Activated CD4-positive, alpha-beta T cell treated with anti-CD3 and anti-CD28 coated beads for 1 hour (primary cell): Measurements from ENCODE around the gene YPEL2.
A peak's percentile ranks its signal among the peaks of the same experiment; 100 is the strongest.

Source experiments
- DNase-seq: peaks from one replicate; pipeline ENCODE4 v3.0.0-alpha.2; 2020

The YPEL2 gene

DNA sequence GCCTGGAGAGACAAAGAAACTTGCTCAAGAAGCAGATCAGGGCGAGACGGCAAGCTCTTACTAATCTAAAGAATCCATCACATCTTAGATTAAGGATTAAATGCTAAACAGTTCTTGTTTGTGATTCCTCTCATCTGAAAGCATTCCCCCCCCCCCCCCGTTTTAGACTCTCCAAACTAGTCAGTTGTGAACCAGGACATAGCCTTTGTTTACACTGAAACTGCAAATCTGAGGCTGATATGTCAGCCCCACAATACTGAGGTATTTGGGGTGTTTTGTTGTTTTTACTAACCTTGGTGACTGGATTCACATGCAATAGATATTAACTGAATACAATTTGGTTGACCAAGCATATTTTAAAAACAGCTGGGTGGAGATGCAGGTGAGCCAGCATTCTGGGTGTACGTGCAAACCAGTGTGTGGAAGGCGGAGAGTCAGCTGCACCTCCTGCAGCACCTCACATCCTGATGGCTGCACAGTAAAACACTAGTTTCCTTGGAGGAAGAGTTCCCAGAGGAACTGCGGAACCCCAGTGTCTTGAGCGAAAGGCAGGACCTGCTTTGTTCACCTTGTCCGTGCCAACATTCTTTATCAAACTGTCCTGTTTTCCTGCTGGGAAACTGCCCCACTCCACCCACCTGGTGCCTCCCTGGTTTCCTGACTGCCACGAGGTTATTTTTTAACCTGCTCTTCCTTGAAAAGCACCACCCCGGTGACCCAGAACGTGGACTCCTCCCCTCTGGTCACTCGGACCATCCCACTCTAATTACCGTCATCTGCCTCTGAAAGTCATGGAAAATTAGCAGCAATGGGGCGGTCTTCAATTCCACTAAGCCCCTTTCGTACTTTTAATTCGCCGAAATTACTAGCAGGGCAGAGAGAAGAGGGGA lies 1.2 kb upstream of the YPEL2 start:
- DNase-seq, result no peak

DNA sequence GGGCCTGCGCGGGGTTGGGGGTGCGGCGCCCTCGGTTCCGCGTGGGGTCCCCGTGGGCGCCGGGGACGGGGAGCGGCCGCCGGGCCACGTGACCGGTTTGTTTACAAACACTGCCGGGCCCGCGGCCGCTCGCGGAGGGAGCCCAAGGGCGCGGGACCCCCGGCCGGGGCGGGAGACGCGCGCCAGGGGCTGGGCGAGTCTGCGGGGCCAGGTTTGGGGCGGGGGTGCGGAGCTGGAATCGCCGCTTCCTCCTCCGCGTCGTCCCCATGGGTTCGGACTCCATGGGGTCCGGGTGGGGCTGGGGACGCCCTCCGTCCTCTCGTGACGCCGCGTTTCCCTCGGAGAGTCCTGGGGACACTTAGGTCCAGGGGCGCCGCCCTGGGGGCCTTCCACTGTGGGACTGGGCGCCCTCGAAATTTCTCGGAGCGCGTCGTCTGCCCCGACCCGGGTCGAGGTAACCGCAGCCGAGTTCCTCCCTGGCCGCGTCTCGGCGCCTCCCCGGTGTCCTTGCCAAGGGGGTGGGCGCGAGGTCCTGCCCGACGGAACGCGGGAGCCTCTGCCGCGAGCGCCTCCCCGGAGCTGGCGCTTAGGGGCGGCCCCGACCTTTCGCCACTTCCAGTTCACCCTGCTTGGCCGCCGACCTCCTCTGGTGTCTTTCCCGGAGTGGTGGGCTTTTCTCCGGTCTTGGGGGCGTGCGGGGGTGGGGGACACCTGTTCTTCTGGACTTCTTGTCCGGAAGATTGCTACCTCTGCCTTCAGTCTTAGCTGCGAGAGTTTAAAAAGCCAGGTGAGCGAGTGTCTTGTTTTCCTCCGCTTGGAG lies 684 bp downstream of the YPEL2 start:
- DNase-seq, result peak; percentile 10

DNA sequence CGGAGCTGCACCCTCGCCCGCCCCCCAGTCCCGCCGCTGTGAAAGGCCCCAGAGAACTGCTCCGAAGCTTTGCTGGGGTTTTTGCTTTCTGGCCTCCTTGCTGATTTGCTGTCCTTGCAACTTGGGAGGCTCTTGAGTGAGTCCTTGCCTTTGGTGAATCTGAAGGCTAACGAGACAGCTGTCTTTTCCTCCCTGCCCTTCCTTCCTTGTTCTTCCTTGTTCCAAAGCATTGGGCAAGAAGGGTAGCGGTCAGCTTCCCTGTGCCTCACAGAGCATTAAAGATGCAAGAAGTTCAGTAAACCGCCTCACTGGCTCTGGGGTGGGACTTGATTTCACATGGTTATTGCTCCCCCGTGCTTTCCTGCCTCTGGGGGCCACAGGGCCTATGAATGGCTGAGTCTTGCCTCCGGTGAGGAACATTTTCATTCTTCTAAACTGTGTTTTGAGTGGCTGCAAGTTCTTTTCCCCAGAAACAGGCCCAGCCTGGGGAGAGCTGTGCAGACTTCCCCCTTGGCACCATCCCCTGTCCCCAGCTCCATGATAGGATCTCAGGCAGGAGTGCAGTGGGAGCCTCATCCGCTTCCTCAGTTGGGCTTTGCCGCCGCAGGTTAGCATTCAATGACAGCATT lies 1.4 kb downstream of the YPEL2 start:
- no peak for DNase-seq

DNA sequence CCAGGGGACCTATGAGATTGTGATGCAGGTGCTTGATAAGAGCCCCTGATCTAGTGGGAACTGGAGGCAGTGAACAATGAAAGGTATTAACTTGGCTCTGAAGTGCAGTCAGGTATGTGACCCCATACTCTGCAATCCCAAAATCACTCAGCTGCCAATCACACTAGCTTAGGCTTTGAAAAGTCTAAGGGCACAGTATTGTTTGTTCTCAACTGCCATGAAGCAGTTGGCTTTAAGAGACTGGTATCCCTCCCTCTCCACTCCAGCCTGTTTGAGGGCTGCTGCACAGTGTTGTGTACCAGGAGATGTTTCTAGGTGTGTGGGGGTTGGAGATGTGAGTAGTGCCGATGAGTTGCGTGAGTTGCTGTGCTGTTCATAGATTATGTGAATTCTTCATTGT lies 2.4 kb downstream of the YPEL2 start:
- no peak for DNase-seq

DNA sequence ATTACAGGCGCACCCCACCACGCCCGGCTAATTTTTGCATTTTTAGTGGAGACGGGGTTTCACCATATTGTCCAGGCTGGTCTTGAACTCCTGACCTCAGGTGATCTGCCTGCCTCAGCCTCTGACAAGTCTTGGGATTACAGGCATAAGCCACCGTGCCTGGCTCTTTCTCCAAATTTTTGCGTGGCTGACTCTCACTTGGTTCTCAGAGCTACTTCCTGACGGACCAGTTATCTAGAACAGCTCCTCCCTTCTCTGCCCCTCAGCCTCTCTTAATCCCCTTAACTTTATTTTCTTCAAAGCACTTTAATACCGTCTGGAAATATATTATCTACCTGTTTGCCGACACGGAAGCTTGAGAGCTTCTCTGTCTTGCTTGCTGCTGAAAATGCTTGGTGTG lies 4.2 kb downstream of the YPEL2 start:
- DNase-seq, result no peak

DNA sequence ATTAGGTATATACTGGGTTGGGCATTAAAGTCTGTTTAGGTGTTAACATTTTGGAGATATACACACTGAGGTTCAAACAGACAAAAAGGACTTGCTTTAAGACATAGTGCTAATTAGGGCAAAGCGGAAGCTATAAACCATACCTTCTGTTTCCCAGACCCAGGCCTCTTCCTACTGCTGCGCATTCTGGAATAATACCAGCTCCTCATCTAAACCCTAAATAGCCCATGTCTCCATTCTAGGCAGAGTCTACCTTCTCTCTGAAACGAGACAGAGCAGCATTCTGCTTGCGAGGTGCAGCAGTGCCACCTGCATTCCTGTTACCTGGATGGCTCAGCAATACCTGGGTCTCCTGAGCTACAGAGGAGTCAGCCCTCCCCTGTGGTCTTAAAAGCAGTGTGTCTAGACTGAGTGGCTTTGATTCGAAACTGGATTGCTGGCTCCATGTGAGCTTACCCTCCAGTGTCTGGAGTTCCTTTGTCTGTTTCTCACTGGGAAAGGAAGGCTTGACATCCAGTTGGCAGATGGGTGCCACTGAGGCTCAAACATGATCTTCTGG lies 6.4 kb downstream of the YPEL2 start:
- DNase-seq, result no peak

DNA sequence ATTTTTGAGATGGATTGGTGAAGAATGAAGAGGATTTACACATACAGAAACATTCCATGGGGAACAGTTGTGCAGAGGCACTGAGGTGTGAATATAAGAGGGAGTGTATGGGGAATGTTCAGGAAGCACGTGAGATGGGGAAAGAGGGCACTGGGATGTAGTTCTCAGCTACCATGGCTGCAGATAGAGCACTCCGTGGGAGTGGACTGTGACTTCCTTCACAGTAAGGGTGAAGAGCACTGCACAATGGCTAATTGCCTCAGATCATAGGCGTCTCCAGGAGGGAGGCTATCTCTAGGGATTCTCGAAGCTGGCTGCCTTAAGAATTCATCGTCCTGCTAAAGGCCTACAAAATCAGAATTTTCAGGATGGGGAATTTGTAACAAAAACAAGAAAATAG lies 7.0 kb downstream of the YPEL2 start:
- no peak for DNase-seq

DNA sequence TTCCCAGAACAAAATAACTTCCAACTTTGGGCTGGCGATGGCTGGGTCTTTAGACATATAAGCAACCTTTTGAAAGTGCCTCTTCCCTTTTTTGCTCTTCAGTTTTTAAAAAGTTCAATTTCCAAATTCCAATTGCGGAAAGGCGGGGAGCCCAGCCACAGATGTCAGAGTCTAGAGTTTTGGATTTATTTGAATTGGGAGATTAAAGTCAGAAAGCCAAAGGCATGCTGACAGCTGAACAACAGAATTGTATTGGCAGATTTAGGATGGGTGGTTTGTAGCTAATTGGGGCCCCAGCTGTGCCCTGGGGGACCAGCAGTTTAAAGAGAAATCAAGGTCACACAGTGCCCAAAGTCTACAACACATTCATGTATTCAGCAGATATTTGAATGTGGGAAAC lies 10.5 kb downstream of the YPEL2 start:
- no peak for DNase-seq

DNA sequence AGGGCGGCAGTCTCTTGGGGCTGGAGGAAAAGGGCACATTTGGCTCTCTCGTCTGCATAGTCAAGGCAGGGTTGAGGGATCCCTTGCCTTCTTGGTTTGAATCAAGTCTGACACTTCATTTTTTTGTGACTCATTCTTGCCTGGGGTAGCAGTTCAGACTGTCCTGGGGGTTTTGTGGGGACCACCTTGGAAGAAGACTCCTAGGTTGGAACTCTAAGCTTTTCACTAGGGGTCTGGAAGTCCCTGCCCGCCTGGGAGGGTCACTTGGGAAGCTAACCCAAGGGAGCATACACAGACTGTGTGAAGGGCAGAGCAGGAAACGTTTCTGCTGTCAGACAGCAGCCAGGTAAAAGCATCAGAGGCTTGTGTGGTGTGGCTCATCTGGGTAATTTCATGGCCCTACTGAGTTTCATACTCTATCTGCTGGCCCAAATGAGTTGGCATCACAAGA lies 11.3 kb downstream of the YPEL2 start:
- no peak for DNase-seq

DNA sequence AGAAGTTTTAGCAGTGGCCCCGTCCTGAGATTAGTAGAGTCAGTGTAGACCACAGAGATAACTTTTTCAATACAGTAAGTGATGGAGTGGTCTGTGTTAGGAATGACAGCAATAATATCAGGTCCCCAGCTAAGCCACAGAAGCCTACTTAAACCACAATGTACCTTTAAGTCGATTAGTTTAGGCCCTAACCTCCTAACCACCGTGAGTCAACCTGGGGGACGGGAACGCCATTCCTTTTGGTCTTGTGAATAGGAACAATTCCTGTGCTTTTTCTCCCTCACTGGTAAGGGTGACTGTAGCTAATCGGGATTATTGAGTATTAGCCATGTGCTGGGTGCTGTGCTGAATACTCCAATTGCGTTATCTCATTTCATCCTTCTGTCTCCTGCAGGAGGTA lies 14.0 kb downstream of the YPEL2 start:
- DNase-seq, result no peak

DNA sequence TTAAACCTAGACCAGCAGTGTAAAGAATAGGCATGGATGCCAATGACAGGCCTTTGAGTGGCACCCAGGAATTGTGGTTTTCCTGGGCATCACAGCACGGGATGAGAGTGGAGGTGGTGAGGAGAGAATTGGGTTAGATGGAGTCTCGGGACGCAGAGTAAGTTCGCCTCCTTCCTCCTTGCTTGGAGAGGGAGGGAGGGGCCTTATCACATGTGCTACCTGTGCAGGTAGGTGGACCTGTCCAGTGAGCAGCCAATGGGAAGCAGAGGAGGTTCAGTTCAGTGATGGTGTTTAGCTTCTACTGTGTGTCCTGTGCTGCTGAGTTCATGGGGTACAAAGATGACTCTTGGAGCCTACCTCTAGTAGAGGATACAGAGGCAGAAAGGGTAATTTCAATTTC lies 14.9 kb downstream of the YPEL2 start:
- DNase-seq, result no peak

DNA sequence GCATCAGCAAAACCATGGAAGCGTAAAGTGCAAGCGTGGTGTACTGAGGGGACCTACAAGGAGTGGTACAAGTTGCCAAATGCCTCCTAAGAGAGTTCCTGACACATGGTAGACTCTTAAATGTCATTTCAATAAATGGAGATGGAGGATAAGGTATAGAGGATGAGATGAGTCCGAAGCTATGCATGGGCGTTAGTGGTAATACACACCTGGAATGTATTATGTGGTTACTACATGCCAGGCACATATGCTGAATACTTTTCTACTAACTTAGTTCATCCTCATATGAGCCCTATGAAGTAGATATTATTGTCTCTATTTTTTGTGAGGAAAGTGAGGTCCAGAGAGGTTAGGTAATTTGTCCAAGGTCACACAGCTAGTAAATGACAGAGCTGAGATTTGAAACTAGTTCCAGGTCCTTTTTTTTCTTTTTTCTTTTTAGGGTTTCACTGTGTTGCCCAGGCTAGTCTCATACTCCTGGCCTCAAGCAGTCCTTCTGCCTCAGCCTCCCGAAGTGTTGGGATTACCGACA lies 15.5 kb downstream of the YPEL2 start:
- DNase-seq, result no peak

DNA sequence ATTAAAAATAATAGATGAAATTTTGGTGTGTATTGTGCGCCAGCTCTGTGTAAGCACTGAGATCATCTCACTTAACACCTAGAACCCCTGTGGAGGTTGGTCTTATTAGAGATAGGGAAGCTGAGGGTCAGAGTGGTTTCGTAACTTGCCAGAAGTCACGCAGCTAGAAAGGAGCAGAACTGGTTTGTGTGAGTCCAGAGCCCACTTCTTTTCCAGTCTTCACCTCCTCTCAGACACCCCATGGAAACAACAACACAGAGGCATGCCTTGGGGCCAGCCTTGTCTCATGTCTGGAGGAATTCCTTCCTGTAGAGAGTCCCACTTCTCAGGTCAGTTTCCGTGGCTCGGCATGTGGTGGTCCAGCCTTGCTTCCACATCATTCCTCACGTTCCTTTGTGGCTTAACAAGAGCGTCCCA lies 16.5 kb downstream of the YPEL2 start:
- DNase-seq, result no peak

DNA sequence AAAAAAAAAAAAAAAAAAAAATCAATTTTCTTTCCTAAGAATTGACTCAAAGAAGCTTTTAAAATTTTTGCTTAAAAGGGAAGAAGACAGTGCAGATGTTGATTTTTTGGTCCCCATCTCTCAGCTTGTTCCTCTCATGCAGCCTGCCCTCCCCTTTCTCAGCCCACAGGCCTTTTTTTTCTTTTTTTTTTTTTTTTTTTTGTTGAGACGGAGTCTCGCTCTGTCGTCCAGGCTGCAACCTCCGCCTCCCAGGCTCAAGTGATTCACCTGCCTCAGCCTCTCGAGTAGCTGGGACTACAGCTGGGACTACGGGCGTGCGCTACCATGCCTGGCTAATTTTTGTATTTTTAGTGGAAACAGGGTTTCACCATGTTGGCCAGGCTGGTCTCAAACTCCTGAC lies 17.7 kb downstream of the YPEL2 start:
- DNase-seq, result no peak

DNA sequence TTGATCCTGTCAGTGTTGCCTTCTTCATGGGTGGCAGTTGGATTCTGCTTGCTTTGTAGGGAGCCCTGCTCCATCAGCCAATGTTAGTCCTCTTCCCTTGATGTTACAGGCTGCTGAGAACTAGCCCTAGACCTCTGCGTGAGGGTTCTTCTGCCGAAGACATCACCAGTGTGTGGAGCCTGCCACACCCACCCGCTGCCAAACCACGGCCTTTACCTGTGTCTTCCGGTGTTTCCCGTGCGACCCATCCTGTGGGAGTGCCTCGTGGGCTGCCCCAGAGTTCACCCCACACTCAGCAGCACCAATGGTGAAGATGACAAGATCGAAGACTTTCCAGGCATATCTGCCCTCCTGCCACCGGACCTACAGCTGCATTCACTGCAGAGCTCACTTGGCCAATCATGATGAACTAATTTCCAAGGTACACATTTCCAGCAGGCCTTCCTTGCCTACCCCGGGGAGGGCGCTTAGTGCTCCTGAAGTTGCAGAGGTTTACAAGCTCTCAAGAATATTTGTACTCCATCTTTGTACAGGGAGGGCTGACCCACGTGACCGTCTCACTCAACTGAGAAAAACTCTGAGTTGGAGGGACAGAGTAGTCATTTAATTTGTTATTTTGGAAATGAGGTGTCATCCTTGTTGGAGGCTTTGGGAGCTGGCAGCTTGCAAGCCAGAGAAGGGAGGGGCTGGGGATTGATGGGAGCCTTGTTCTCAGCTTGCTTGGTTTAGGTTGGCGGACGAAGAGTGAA lies 21.8 kb downstream of the YPEL2 start:
- DNase-seq, result no peak

DNA sequence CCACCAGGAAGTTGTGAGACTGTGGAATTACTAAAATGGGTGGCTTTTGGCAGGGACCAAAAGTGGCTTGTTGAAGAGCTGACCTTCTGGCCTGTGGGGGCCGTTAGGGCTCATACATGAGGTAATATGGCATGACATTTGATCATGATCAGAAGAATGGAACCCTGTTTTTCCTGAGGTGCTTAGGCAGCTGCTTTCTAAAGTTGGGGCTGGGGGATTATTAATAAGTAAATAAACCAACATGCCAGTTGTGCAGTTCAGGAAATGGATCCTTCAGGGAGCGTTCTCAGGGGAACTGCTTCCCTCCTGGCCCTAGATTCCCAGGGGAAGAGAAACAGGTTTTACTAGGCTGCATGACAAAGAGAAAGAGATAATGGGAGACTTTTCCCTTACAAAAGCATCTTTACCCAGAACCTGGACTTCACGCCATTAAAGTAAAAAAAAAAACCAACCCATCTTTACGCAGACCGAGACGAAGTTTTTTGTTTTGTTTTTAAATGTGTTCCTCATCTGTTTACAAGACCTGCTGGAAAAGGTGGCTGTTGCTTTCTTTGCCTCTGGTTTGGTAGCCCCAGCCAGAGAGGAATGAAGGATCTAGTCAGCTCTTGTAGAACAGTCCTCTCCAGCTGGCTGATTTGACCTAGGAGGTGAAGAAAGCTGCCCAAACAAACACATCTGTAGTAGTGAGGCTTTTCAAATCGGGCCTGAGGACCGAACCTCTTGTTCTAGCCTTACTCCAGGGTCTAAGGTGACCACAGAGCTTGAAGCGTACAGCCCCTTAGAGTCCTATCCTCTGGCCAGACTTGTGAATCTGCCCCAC lies 22.7 kb downstream of the YPEL2 start:
- DNase-seq, result no peak

DNA sequence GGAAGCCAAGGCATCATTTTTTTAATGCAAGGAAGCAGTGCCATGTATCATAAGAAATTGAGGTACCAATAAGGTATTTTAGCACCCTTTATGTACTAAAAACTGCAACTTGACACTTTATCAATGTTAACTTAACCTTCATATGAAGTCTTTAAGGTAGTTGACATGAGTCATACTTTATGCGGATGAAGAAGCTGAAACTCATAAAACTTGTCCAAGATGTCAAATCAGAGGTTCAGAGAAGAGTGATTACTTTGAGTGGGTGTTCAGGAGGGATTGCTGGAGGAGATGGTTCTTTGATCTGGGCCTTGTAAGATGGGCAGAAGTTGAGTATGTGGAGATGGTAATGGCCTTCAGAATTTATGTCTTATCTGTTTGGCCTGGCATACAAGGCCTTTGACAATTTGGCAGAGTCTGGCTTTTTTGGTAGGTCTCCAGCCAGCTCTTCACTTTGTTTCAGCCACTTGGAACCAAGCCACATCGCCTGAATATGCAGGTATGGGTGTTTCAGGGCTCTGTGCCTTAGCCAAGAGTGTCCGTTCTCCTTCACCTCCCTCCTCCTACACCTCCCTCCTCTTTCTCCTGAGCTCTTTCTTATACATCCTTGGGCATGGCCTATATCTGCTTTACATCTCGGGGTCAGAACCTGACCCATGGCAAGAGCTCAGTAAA lies 23.7 kb downstream of the YPEL2 start:
- no peak for DNase-seq

DNA sequence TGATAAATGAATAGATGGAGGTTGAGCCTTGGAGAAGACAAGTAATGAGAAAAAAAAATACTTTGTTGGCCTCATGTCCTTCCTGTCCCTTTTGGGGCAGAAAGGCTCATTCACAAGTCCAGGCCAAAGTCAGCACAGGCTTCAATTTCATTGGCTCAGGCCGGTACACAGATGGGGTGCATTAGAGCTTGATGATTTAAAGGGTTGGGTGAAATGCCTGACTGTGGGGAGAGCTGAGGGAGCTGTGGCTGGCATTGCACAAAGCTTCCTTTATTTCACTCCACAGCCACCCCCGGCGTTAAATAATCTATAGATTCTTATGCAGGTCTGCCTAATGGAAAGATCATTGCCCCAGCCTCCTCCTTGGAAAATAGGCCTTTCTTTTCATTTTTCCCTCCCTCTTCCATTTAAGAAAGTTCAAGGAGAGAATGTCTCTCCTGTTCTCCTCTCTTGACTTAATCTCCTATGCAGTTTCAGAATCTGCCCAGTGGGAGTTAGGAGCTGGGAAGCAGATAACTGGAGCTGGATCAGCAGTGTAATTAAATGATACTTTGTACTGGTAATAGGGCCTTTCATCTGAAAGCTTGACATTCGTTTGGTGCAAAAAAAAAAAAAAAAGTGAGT lies 24.4 kb downstream of the YPEL2 start:
- no peak for DNase-seq

DNA sequence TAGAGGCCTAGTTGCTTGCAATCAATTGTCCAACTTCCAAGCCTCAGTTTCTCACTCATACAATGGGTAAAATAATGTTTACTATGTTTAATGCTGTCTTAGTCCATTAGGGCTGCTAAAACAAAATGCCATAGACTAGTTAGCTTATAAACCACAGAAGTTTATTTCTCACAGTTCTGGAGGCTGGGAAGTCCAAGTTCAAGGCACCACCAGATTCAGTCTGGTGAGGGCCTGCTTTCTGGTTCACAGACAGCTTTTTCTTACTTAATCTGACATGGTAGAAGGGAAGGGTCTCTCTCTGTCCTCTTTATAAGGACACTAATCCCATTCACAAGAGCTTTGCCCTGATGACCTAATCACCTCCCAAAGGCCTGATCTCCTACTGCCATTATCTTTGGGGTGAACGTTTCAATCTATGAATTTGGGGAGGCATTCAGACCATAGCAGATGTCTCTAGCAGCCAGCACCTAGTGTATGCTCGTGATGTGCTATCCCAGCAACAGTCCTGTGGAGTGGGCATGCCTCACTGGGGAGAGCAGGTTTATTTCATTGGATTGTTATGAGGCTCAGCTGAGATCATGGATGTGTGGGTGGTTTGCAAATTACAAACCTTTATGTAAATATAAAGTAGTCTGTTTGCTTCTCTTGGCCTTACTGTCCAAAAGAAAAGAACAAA lies 25.2 kb downstream of the YPEL2 start:
- DNase-seq, result no peak

DNA sequence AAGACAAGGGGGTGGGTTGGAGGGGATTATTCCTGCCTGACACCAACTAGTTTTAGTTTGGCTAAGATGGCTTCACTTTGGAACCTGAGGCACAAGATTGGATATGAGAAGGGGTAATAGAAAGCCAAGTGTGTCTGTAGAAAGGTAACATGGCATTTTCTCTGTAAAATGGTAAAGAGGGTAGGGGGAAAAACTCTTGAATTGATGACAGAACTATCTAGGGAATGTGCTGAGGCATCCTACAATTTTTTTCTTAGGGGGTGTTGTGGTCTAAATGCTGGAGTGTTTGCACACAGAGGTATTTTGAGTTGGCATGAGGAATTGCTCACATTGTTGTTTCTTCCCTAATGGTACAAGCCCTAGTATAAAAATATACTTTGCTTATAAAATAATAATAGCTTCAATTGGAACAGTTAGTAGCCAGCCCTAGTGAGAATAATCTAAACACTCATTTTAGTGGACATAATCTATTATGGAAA lies 25.8 kb downstream of the YPEL2 start:
- DNase-seq, result no peak
